Endothelial cell of umbilical vein (primary cell): ENCODE measurements around the gene TERF2IP.

Experiments
- EZH2 ChIP-seq: IDR thresholded peaks from 2 replicates; pipeline ENCODE4 v1.6.1; 2012; ENCODE audit warnings: borderline replicate concordance, low read depth, mild to moderate bottlenecking, moderate library complexity, low read length, inconsistent platforms; ENCODE audit not compliant: severe bottlenecking
- FOS ChIP-seq: IDR thresholded peaks from 2 replicates; pipeline ENCODE4 v1.6.1; 2011; ENCODE audit warnings: mild to moderate bottlenecking, low read length, moderate library complexity, borderline replicate concordance; ENCODE audit not compliant: insufficient read depth
- JUN ChIP-seq: IDR thresholded peaks from 2 replicates; pipeline ENCODE4 v1.6.1; 2011; ENCODE audit warnings: borderline replicate concordance, low read depth; ENCODE audit not compliant: insufficient read length, insufficient read depth
- MYC ChIP-seq: IDR thresholded peaks from one replicate; pipeline ENCODE4 v1.6.1; 2011; ENCODE audit warnings: mild to moderate bottlenecking, low read depth, low read length
- POLR2A ChIP-seq: IDR thresholded peaks from 2 replicates; pipeline ENCODE4 v1.6.1; 2012; ENCODE audit warnings: low read depth, mild to moderate bottlenecking, control low read depth, low read length
- POLR2AphosphoS5 ChIP-seq: IDR thresholded peaks from 2 replicates; pipeline ENCODE4 v1.6.1; 2012; ENCODE audit warnings: low read depth, mild to moderate bottlenecking, control low read depth, low read length, moderate library complexity; ENCODE audit not compliant: insufficient read depth
- TF ChIP-seq, protein P1 (sequence below): IDR thresholded peaks from 2 replicates; pipeline ENCODE4 v1.6.1; 2011; ENCODE audit not compliant: insufficient read depth, insufficient read length
- TF ChIP-seq, protein P2 (sequence below), 2 donors: IDR thresholded peaks; 1 replicate in 1 of 2; 2 replicates in 1 of 2; pipeline ENCODE4 v1.5.1; 2011; ENCODE audit warnings: low read length in 2 of 2, mild to moderate bottlenecking in 2 of 2, moderate library complexity in 2 of 2, control low read depth in 1 of 2, inconsistent platforms in 1 of 2, low read depth in 1 of 2; ENCODE audit not compliant: insufficient read depth in 1 of 2; ENCODE audit errors: extremely low read depth in 1 of 2

DNA sequence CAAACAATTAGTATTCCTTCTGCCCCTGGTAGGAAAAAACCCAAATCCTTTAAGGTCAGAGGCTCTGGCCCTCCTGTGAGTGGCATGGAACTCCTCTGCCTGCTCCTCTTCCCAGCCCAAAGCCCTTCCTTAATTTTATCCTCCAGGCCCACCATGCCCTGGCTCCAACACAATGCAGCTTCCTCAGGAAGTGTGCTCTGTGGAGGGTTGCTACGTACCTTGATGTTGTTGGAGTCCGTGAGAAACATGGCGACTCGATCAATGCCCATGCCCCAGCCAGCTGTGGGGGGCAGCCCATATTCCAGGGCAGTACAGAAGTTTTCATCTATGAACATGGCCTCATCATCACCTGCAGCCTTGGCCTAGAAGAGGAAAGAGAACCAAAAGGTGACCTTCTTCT is 19.2 kb upstream of the TERF2IP start:
- TF ChIP-seq POLR2AphosphoS5 (no peak), POLR2A (no peak), JUN (no peak), MYC (no peak), EZH2 (no peak), FOS (no peak)
- TF ChIP-seq, protein P1, sequence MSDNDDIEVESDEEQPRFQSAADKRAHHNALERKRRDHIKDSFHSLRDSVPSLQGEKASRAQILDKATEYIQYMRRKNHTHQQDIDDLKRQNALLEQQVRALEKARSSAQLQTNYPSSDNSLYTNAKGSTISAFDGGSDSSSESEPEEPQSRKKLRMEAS = no peak
- TF ChIP-seq, protein P2, sequence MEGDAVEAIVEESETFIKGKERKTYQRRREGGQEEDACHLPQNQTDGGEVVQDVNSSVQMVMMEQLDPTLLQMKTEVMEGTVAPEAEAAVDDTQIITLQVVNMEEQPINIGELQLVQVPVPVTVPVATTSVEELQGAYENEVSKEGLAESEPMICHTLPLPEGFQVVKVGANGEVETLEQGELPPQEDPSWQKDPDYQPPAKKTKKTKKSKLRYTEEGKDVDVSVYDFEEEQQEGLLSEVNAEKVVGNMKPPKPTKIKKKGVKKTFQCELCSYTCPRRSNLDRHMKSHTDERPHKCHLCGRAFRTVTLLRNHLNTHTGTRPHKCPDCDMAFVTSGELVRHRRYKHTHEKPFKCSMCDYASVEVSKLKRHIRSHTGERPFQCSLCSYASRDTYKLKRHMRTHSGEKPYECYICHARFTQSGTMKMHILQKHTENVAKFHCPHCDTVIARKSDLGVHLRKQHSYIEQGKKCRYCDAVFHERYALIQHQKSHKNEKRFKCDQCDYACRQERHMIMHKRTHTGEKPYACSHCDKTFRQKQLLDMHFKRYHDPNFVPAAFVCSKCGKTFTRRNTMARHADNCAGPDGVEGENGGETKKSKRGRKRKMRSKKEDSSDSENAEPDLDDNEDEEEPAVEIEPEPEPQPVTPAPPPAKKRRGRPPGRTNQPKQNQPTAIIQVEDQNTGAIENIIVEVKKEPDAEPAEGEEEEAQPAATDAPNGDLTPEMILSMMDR (IDR thresholded peaks at IDR 0.05; ENCODE audit: extremely low read depth in 1 of 2, insufficient read depth in 1 of 2, low read depth in 1 of 2, low read length in 2 of 2) = no peak
